ENCODE measurements around the gene NSFL1C.

The NSFL1C gene

GRCh38 chr20:1493536-1493935, 26.9 kb upstream of the NSFL1C start:
- no peak for DNase-seq (ENCODE audit: low read depth, low spot score)
- no peak for TF ChIP-seq CTCF (IDR thresholded peaks at IDR 0.05; ENCODE audit: low read depth, low read length)
- H3K4me3 ChIP-seq (ENCODE audit: low read depth, low read length) = no peak overlapping the region
- in situ Hi-C loops (cut with HindIII; ENCODE audit: low sequenced_read_pairs) = no loop called here

DNA sequence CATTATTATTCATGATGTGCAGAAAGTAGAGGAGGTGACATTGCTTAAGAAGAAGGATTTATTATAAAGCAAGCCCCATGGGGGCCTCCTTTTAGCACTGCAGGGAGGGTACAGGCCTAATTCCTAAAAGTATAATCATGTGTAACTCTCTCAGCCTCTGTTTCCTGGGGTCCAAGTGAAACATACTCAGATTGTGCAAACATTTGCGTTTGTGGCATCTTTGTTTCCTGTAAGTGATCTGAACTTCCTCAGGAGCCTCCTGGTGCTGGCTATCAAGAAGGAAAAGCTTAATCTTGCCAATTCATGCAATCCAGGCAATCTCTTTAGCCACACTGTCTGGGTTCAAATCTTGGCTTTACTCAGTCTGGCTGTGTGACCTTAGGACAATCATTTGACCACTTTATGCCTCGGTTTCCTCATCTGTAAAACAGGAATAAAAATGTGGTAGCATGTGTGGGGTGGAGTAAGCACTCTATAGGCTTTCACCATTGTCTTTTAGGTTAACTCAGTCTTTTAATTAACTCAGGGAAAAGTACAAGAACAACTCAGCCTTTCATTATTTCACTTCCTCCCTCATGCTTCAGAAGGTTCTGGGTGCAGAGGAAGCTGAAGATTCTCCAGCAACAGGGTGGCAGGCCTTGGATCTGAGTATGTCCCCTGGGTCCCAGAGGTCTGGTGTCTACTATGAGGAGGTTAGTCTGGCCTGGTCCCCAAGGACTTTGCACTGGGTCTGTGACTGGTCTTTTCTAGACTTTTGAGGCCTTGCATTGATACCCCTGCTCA, 25.4 kb upstream of the NSFL1C start:
- in situ Hi-C loops (cut with HindIII; ENCODE audit: low sequenced_read_pairs) = no loop called here
- no peak overlapping the region for H3K4me3 ChIP-seq (ENCODE audit: low read depth, low read length)
- no peak for DNase-seq (ENCODE audit: low read depth, low spot score)
- TF ChIP-seq CTCF (IDR thresholded peaks at IDR 0.05; ENCODE audit: low read depth, low read length) = no peak

GRCh38 chr20:1491281-1491840, 24.7 kb upstream of the NSFL1C start, which contains the start of gene SIRPB2:
Gene SIRPB2, minus strand, starts transcription at chr20:1491420. Its CDS starts 61 bp downstream, at chr20:1491359.
- H3K4me3 ChIP-seq (ENCODE audit: low read depth, low read length) = no peak within 1 kb of the TSS
- no peak for TF ChIP-seq CTCF (IDR thresholded peaks at IDR 0.05; ENCODE audit: low read depth, low read length)
- DNase-seq (ENCODE audit: low read depth, low spot score) = no peak
- in situ Hi-C loops (cut with HindIII; ENCODE audit: low sequenced_read_pairs) = no loop called here

DNA sequence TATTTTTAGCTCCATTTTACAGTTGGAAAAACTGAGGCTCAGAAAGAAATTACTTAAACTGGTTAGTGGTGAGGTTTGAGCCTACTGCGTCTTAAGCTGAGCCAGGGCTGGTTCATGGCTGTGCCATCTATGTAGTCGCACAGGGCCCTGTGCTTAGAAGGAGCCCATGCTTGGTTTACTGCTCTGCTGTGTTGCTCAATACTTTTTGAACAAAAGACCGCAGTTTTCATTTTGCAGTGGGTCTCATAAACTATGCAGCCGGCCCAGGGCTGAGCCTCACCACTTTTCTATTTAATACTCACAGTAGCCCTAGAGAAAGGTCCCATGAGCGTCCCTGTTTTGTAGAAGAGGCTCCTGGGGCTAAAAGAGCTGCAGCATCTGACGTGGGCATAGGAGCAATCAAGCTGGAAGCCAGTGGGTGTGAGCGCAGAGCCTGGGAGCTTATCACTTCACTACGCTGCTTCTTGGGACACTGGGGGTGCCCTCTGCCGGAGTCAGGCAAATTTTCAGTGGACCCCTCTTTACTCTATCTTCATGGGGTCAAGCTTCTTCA, 24.1 kb upstream of the NSFL1C start:
- no peak overlapping the region for H3K4me3 ChIP-seq (ENCODE audit: low read depth, low read length)
- in situ Hi-C loops (cut with HindIII; ENCODE audit: low sequenced_read_pairs) = no loop called here
- no peak for DNase-seq (ENCODE audit: low read depth, low spot score)

DNA sequence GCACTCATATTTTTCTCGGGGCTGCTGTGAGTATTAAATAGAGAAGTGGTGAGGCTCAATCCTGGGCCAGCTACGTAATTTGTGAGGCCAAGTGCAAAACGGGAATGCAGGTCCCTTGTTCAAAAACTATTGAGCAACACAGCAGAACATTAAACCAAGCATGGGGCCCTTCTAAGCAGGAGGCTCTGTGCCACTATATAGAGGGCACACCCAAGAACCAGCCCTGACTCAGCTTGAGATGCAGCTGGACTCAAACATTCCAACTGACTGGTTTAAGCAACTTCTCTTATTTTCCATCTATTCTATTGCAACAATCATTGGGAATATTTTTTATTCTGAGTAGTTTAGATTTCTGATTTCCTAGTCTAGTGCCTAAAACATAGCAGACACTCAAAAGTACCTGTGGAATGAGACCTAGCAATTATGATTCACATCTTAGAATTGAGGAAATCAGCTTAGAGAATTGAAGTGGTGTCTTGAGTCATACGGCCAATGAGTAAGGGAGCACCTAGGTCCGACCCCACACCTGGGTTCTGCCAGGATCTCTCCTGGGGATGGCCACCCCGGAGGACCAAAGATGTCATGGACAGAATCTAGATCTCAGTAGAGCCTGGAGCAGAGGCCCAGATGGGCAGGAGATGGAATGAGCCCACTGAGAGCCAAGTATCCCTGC, 23.3 kb upstream of the NSFL1C start:
- in situ Hi-C loops (cut with HindIII; ENCODE audit: low sequenced_read_pairs) = no loop called here
- TF ChIP-seq CTCF (IDR thresholded peaks at IDR 0.05; ENCODE audit: low read depth, low read length) = no peak
- H3K4me3 ChIP-seq (ENCODE audit: low read depth, low read length) = no peak overlapping the region
- DNase-seq (ENCODE audit: low read depth, low spot score) = no peak

More for the DNA sequence above, 24.1 kb upstream of the NSFL1C start:
- TF ChIP-seq CTCF (IDR thresholded peaks at IDR 0.05; ENCODE audit: low read depth, low read length) = no peak

GRCh38 chr20:1489325-1489724, 22.7 kb upstream of the NSFL1C start:
- H3K4me3 ChIP-seq (ENCODE audit: low read depth, low read length) = no peak overlapping the region
- in situ Hi-C loops (cut with HindIII; ENCODE audit: low sequenced_read_pairs) = no loop called here
- no peak for DNase-seq (ENCODE audit: low read depth, low spot score)
- TF ChIP-seq CTCF (IDR thresholded peaks at IDR 0.05; ENCODE audit: low read depth, low read length) = no peak

All from astrocyte of the spinal cord (primary cell).